Muscle of back (tissue), 10 donors: Measurements from ENCODE around the gene SMIM15. TPM values are rescaled to one million over a fixed set of nuclear protein-coding genes. Genes with fewer than 3 reads are reported as not detected.

Experiments used
- polyA plus RNA-seq, 10 donors: library from polyadenylated mRNA; unstranded; fragments of 120-200 nt; gene quantifications; one replicate each; pipeline ENCODE4 v1.2.1, GENCODE V29; 2013; ENCODE audit not compliant: insufficient read length in 10 of 10

The SMIM15 gene
- polyA plus RNA-seq, 10 donors: 31.9 to 43.2 (median 35.1) TPM

Other genes with a start within 250 kb of the SMIM15 start
- gene ERCC8, start 217.4 kb downstream of the SMIM15 start, polyA plus RNA-seq: 10 to 100 TPM; 12.2 to 16.3 (median 14.0) TPM
- gene NDUFAF2, start 217.3 kb downstream of the SMIM15 start, polyA plus RNA-seq: 10 to 100 TPM; 24.6 to 34.9 (median 30.3) TPM
- 10 to 100 TPM in 3 of 10 donors, 1 to 10 TPM in 7; 6.7 to 10.8 (median 9.0) TPM for gene ZSWIM6, start 169.8 kb upstream of the SMIM15 start, polyA plus RNA-seq